NCI-H524 treated with DMSO at 0.1 percent for 48 hours (cell line): ENCODE data around the gene LIPT2.

Source experiments
- DNase-seq: peaks from one replicate; lab custom pipeline; 2025; lab: John Stamatoyannopoulos, UW

The LIPT2 gene

GRCh38 chr11:74494916-74495315 is 1.4 kb upstream of the LIPT2 start:
- DNase-seq, result no peak

- peak; percentile 44 for DNase-seq
These were observed 487 bp upstream of the LIPT2 start for GRCh38 chr11:74493791-74494630.

GRCh38 chr11:74492084-74492483 is 1.4 kb downstream of the LIPT2 start:
- DNase-seq, result no peak

DNA sequence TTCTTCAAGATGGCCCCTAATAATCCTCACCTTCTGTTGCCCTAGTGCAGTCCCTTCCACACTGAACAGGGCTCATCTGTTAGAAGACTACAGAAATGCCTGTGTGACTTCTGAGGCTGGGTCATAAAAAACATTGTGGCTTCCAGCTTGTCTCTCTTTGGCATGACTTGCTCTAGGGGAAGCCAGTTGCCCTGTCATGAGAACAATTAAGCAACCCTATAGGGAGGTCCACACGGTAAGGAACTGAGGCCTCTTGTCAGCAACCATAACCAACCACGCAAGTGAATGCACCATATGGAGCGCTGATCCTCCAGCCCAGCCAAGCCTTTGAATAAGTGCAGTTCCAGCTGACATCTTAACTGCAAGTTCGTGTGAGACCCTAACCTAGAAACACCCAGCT is 2.6 kb downstream of the LIPT2 start:
- DNase-seq, result no peak

GRCh38 chr11:74487875-74488274 is 5.6 kb downstream of the LIPT2 start:
- DNase-seq, result no peak

DNA sequence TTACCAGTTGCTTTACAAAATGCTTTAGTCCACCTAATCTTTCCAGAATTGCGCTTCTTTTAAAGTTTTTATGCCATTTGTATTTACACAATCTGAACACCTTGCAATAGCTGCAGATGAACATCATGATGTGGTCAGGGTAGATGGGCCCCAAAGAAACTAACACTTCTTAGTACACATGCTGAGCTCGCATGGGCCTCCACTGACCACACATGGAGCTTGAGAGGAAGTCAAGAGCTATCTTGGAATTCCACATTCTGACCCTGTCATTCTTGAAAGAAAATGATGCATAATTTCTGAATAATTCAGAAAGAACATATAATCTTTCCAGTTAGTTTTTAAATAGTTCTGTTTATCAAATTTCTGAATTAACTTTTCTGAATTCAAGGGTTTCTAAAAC is 7.7 kb downstream of the LIPT2 start:
- DNase-seq, result no peak

DNA sequence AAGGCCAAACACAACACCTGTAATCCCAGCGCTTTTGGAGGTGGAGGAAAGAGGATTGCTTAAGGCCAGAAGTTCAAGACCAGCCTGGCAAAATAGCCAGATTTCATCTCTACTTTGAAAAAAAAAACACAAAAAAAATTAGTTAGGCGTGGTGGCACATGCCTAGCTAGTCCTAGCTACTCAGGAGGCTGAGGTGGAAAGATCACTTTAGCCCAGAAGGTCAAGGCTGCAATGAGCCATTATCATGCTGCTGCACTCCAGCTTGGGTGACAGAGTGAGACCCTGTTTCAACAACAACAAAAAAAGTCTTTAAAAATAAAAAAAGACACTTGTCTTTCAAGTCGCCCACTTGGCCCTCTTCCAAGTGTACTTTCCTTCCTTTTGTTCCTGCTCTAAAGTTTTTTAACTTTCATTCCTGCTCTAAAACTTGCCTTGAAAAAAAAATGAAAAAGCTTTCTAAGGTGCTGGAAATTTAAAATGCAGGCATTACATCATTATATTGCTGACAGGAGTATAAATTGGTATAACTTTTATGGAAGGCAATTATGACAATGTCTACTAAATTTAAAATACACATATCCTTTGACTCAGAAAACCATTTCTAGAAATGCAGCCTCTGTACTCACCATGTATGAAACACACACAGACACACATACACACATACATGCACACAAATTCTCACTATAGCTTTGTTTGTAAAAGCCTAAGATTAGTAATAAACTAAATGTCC is 12.7 kb downstream of the LIPT2 start:
- DNase-seq, result no peak

- DNase-seq, result no peak
These were observed 13.8 kb downstream of the LIPT2 start for GRCh38 chr11:74479732-74480123.

DNA sequence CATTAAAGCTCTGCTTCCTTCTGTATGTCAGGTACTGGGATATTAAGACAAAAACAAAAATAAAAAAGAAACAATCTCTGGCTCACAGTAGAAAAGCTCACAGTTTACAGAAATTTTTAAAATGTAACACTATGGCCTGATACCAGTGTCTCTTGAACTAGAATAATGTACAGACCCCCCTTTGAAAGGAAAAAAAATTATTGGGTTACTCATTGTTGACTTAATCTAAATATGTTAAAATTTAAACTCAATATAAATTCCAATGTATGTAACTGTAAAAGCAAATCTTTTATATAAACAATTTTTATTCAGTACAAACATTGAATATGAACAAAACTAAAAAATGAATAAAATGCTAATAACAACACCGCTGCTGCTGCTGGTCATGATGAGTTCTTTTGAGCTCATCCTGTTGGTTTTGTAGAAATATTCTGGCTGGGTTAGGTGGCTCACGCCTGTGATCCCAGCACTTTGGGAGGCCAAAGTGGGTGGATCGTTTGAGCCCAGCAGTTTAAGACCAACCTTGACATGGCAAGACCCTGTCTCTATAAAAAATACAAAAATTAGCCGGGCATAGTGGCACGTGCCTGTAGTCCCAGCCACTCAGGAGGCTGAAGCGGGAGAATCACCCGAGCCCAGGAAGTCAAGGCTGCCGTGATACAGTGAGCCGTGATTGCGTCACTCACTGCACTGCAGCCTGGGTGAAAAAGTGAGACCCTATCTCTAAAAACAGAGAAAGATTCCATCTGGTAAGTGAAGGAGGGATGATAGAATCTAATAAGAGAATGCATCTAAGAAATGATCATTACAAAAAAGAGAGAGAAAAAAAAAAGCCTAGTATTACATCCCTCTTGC is 14.4 kb downstream of the LIPT2 start:
- no peak for DNase-seq

GRCh38 chr11:74476536-74476935 is 17.0 kb downstream of the LIPT2 start:
- DNase-seq, result no peak

DNA sequence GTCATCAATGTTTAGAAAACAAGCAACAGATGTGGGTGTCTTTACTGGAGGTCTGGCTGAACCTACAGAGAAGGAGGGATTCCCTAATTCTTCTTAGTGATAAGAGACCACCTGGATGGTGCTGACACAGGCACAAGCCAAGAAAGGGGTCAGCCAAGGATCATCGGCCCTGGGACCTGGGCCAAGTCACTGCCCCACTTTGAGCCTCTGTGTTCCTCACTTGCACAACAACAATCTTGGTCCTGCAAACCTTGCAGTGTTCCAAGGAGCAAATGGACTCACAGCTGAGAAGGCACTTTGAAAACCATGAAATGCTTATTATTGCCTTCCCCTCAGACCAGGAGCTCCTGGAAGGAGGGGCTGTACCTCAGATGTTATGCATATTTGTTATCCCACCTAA is 19.2 kb downstream of the LIPT2 start:
- DNase-seq, result no peak

GRCh38 chr11:74473382-74474173 is 19.9 kb downstream of the LIPT2 start:
- no peak for DNase-seq

- no peak for DNase-seq
These were observed 21.7 kb downstream of the LIPT2 start for GRCh38 chr11:74471668-74472429.

DNA sequence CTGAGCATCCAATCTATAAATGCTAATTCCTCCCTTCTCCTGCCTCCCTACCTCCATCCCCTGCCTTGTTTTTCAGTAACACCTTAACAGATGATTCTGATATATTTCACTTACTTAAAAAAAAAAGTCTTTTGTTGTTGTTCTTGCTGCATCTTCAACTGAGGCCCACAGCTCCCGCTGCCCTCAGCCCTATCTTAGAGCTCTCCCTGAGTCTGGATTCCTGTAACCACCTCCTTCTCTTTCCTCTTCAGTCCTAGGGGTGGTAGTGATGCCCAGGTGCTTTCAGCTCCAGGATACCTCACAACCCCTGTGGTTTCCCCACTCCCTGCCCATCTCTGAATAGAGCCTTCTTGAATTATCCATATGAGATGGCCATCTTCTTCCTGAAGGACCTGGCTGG is 22.5 kb downstream of the LIPT2 start:
- no peak for DNase-seq

DNA sequence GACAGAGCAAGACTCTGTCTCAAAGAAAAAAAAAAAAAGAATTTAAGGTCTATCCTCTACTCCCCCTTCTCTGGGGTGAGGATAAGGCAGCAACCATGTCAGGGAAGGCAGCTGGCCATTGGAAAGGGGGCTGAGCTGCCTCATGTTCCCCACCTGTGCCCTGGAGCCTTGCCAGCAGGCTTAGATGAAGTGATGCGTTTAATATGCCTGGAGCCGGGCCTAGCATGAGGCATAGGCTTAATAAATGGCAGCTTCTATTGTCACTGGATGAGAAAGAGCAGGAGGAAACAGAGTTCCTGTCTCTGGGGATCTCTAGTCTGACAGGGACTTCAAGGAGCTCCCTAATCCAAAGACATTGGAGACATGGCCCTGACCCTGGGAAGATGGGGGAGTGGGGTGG is 23.0 kb downstream of the LIPT2 start:
- peak; percentile 80 for DNase-seq

DNA sequence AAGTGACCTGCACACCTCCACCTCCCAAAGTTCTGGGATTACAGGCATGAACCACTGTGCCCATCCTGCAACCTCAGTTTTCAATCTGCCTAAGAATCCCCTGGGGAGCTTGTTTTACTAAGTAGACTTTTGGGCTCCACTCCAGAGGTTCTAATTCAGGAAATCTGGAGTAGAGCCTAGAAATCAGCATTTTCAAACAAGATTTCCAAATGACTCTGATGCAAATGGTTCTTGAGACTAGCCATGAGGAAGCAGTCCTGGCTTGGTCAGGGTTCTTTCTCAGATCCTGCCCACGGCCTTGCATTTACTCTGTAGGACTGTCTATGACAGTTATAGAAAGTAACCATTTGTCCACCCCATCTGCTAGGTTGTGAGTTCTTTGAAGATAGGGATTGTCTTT is 24.6 kb downstream of the LIPT2 start:
- no peak for DNase-seq

DNA sequence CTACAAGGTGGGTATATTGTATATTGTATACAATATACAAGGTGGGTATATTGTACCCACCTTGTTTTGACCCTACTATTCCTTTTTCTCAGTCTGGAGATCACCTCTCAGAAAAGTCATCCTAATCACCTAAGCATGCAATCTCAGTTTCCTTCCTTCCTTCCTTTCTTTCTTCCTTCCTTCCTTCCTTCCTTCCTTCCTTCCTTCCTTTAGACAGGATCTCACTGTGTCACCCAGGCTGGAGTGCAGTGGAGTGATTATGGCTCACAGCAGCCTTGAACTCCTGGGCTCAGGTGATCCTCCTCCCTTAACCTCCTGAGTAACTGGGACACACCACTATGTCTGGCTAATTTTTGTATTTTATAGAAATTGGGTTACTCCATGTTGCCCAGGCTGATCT is 25.0 kb downstream of the LIPT2 start:
- DNase-seq, result no peak

DNA sequence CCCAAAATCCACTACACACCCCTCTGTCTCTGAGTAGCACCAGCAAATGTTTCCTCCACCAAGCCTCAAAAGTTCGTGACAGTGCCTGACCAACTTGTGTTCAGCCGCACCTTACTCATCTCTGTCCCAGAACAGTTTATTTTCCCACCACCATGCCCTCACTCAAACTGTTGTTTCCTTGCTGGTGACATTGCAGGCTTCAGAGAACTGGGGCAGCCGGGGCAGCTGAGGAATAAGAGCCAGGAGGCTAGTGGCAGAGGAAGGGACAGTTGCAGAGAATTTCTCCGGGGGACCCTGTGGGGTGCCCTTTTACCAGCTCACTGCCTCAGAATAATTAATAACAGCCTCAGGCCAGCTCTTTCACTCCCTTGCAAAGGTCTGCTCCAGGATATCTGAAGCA is 25.5 kb downstream of the LIPT2 start:
- no peak for DNase-seq

- no peak for DNase-seq
These were observed 26.3 kb downstream of the LIPT2 start, which contains the start of gene KCNE3 for GRCh38 chr11:74466916-74467885. KCNE3 (minus strand) TSS chr11:74467549; CDS start chr11:74457563, 9,986 bp downstream.

GRCh38 chr11:74465291-74465708 is 28.2 kb downstream of the LIPT2 start:
- no peak for DNase-seq
